Sigmoid colon (tissue), 4 donors: ENCODE results near the gene XRN2.

Source experiments
- CTCF ChIP-seq, 4 experiments: fragments of 450-650 bp in 3 of 4; fragments of 200-600 bp in 1 of 4; IDR thresholded peaks; one replicate each; pipeline ENCODE4 v1.5.1; 2016 to 2019; ENCODE audit warnings: antibody characterized with exemption in 4 of 4, mild to moderate bottlenecking in 3 of 4, moderate library complexity in 2 of 4
- EP300 ChIP-seq, 4 donors: sonication (generic); formaldehyde crosslinking; IDR thresholded peaks; one replicate each; pipeline ENCODE4 v1.6.1; 2017; ENCODE audit warnings: antibody characterized with exemption in 4 of 4
- POLR2AphosphoS5 ChIP-seq, 4 donors: sonication (generic); formaldehyde crosslinking; IDR thresholded peaks; one replicate each; pipeline ENCODE4 v1.6.1; 2017; ENCODE audit warnings: antibody characterized with exemption in 4 of 4

- TF ChIP-seq CTCF (IDR thresholded peaks at IDR 0.05) (no peak), POLR2AphosphoS5 (IDR thresholded peaks at IDR 0.05) (peak; percentile 92 to 97 (median 96)), EP300 (IDR thresholded peaks at IDR 0.05) (no peak)
Measured at GRCh38 chr20:21303061-21303871, at the start of gene XRN2.
